HG03354 (cell line): Measurements from ENCODE around the gene ANXA2.
"Not testable (repeated sequence)": the region's sequence is repeated elsewhere in the genome, so short reads cannot be mapped to it uniquely, and the experiment has no call there.

Experiments used
- ATAC-seq: cut with Tn5 transposase; IDR thresholded peaks from one replicate; pipeline ENCODE4 v1.9.1; 2021; ENCODE audit warnings: mild to moderate bottlenecking; ENCODE audit not compliant: unreplicated experiment, poor library complexity, severe bottlenecking

Gene ANXA2

DNA sequence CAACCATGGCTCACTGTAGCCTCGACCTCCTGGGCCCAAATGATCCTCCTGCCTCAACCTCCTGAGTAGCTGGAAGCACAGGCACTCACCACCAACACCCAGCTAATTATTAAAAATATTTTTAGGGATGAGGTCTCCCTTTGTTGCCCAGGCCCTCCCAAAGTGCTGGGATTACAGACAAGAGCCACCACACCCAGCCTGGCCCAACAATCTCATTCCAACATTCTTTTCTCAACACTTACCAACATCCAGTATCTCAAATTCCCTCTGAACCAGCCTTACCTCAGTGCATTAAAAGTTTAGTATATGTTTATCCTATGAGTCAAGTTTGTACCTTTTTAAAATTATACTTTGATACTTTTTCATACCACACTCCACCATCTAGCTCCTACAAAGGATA lies 25.0 kb downstream of the ANXA2 start:
- no peak for ATAC-seq

DNA sequence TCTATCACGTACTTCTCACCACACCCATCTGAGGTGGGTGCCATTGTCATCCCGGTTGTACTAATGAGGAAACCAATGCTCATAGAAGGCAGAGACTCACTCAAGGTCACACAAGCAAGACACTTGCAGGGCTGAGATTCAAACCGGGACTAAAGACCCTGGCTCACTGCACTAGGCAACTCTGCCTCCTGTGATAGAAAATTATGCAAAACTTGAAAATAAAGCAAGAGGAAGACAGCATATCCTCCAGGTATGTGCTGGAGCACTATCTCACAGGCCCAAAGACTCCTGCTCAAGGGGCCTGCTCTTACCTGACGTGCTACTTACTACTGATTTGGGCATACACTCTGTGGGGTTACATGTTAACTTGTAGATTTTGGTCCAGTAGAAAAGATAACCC lies 25.6 kb downstream of the ANXA2 start:
- no peak for ATAC-seq

GRCh38 chr15:60371175-60372051 lies 26.4 kb downstream of the ANXA2 start:
- ATAC-seq = no peak

GRCh38 chr15:60370869-60371136 lies 27.0 kb downstream of the ANXA2 start:
- no peak for ATAC-seq

- no peak for ATAC-seq
These were observed 27.5 kb downstream of the ANXA2 start for GRCh38 chr15:60370105-60370868.

GRCh38 chr15:60369696-60370095 lies 28.1 kb downstream of the ANXA2 start:
- ATAC-seq = no peak

- no peak for ATAC-seq
These were observed 33.2 kb downstream of the ANXA2 start for GRCh38 chr15:60364612-60364924.

GRCh38 chr15:60363903-60364611 lies 33.7 kb downstream of the ANXA2 start:
- no peak for ATAC-seq

DNA sequence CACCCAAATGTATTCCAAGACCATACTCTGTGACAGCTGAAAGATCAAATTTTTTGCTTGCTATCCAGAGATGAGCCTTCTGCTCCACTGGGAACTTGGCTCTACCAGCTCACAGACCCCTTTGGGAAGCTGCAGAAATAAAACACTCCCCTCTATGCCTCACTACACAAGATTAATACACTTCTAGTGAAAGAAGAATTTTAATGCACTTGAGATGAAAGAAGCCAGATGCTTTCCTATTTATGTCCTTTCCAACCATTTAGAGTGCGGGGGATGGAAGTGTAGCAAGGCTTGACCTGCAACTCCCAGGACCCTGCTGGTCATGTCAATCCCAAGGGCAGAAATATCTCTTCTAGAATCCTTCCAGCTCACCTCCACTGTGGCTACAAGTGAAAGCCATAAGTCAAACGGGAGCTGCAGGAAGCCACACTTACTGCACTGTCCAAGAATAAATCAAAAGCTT lies 34.7 kb downstream of the ANXA2 start:
- ATAC-seq = no peak

- ATAC-seq = no peak
These were observed 35.3 kb downstream of the ANXA2 start for GRCh38 chr15:60362321-60363086.

DNA sequence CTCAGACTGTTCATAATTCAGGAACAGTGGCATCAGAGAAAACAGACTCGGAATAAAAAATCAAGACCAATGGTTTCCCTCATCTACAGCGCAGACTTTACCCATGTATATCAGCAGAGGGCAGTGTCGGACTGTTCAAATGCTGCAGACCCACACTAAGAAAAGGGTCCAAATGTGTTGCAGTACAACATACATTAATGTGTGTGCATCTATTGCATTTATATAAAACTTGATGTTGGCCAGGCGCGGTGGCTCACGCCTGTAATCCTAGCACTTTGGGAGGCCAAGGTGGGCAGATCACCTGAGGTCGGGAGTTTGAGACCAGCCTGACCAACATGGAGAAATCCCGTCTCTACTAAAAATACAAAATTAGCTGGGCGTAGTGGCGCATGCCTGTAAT lies 38.0 kb downstream of the ANXA2 start:
- not testable (repeated sequence) for ATAC-seq

DNA sequence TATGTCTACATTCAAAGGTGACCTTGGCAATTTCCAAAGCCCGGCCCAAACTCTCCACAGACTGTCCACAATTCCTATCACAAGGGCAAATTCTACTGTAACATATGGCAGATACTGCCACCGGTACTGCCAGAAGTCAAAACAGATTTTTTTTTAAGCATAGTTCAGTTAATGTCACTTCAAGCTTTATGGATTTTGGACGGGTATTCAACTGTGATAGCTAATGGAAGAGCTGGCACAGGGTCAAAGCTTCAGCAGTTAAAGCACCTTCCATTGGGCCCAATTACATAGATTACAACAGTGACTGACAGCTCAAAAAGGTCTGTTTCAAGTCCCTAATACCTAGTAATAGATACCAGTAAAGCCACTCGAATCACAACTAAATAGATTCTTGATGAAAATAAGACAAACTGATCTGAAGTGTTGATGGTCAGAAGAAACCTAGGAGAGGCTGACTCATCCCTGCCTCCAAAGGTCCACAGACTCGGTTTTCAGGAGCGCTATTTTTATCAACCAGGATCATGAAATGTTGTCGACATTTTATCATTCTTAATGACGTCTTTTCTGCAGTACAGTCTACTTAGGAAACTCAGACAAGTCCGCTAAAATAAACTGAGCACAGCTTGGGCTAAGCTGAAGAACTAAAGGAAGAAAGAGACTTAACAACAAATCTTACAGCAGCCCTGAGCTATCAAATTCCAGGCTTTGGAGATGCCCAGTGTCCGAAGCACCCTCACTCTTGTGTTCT lies 38.7 kb downstream of the ANXA2 start:
- ATAC-seq = no peak

- no peak for ATAC-seq
These were observed 41.0 kb downstream of the ANXA2 start for GRCh38 chr15:60356832-60357231.

DNA sequence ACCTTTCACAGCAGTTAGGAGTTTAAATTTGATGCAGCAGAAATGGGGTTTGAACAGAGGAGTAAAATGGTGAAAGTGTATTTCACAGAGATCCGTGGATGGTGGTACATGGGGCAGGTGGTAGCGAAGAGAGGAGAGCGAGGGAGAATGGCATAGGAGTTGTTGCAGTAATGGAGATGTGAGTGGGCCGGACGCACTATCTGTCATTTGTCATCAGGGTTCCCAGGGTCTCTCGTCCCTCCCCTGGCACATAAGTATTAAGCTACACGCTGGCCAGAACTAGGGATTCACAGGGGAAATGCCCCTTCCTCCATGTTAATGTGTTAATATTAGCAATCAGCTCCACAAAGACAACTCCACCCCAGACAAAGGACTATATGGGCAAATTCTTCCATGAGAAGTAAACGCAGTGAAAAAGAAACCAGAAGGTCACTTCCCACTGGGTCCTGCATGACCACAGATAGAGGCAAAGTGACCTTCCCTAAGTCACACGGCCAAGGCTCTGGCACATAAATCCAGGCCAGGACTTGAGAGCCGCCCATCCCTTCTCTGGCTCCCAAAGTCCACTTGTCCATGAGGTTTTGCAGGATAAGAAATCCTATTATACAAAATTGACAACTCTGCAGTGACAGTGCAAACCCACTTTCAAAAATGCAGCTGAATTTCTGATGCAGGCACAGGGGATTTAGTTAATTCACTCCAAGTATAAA lies 42.5 kb downstream of the ANXA2 start:
- ATAC-seq = no peak

DNA sequence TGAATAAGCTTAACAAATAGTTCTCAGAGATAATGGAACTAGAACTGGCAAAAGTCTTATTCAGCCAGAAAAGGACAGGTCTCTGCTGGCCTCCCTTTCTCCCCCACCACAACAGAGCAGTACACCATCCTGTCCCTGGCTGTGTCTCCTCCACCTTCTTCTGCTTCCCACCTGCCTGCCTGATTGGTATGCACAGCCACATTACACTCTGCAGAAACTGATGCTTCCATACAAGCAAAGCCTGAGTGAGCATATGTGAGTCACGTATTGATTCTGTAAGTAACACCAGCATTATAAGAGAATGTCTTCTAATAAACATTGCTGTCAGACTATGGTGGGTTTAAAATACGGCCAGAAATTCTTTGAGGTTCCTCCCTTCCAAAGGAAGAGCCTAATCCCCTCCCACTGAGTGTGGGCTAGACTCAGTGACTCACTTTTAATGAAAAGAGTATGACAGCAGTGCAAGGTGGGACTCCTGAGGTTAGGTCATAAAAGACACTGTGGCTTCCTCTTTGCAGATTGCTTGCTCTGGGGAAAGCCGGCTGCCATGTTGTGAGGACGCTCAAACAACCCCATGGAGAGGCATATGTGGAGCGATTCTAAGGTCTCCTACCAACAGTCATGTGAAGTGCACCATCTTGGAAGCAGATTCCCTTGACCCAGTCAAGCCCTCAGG lies 44.4 kb downstream of the ANXA2 start:
- no peak for ATAC-seq

GRCh38 chr15:60352525-60352924 lies 45.3 kb downstream of the ANXA2 start:
- ATAC-seq = no peak

GRCh38 chr15:60351066-60351465 lies 46.7 kb downstream of the ANXA2 start:
- no peak for ATAC-seq

- no peak for ATAC-seq
These were observed 47.7 kb downstream of the ANXA2 start for GRCh38 chr15:60350108-60350507.
